GM18868 (cell line): ENCODE data around the gene MYRF.

Experiments used
- ATAC-seq: cut with Tn5 transposase; IDR thresholded peaks from one replicate; pipeline ENCODE4 v1.9.1; 2021; ENCODE audit warnings: mild to moderate bottlenecking, moderate library complexity; ENCODE audit not compliant: unreplicated experiment

The MYRF gene

DNA sequence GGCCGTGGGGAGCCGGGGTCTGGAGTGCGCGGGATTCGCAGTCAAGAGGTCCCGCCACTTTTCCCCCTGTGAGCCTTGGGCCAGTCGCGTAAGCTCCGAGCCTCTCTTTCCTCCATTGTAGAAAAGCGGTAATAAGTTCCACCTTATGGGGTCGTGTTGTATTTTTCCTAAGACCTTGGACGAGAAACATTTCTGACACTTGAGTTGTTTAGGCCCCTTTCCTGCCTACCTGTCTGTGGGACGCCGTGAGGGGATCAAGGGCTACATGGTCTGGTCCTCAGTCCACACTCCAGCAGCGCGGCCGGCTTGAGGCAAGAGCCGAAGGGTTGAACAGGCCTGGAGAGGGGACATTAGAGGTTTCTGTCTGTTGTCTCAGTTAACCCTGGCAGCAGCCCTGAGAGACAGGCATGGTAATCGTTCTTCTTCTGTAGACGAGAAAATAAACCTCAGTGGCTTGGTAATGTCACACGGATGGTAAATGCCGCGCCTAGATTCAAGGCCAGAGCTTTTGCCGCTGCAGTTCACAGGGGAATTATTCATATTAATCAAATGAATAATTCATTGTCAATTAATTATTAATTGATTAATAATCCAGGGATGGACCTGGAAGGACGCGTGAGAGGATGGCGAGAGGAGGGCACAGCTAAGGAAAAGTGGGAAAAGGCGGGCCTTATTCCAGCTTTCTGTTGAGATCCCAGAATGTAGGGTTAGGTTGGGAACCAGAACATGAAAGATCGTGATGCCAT, 40.8 kb downstream of the MYRF start:
- ATAC-seq: no peak

- ATAC-seq: no peak
Observed at GRCh38 chr11:61793829-61794204, 41.4 kb downstream of the MYRF start.

DNA sequence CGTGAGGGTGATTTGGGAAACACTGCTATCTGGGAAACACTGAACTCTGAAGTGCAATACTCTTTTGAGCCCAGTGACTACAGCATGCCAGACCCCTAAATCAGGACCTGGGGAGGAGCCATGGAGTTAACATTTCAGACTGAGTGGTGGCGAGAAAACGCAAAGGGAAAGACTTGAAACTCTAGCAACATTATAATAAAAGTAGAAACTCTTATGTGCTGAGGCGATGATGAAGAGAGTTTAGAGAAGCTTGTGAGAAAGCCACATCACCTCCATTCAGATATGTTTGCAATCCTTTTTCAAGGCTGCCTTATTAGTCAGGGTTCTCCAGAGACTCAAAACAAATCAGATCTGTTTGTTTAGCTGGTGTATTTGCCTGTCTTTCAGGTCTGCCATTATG, 42.1 kb downstream of the MYRF start:
- ATAC-seq: no peak

GRCh38 chr11:61795459-61795858, 43.0 kb downstream of the MYRF start:
- ATAC-seq: no peak

DNA sequence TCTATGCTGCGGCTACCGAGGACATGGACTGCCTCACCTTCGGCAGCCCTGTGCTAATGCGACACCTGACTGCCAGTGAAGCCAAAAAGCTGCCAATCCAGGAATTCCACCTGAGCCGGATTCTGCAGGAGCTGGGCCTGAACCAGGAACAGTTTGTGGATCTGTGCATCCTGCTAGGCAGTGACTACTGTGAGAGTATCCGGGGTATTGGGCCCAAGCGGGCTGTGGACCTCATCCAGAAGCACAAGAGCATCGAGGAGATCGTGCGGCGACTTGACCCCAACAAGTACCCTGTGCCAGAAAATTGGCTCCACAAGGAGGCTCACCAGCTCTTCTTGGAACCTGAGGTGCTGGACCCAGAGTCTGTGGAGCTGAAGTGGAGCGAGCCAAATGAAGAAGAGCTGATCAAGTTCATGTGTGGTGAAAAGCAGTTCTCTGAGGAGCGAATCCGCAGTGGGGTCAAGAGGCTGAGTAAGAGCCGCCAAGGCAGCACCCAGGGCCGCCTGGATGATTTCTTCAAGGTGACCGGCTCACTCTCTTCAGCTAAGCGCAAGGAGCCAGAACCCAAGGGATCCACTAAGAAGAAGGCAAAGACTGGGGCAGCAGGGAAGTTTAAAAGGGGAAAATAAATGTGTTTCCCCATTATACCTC, 43.6 kb downstream of the MYRF start:
- no peak for ATAC-seq

DNA sequence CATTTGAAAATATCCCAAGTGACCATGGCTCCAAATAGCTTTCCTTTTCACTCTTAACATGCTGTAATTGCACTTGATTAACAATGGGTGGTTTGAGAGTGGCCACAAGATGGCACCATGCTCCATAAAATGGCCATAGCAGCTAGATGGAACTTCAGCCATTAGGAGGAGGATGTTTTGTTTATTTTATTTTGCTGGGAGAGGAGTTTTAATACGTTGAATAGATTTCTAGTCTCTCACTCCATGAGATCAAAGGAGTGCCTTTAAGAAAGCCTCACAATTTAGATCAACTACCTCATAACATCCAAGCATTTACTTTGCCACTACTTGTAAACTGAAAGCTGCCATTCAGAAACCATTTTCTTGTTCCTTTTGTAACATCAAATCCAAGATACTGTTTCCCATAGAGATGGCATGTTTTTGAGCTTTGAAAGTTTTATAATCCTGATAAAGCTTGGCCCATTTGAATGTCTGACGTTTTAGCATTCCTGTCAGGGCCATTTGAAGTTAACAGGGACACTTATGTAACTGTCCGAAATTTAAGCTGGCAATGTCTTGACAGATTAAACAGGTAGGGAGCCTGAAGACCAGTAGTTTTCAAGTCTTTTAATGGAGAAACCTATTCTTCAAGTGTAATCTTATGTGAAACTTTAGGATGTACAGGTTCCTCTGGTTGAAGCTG, 45.0 kb downstream of the MYRF start:
- ATAC-seq: no peak

DNA sequence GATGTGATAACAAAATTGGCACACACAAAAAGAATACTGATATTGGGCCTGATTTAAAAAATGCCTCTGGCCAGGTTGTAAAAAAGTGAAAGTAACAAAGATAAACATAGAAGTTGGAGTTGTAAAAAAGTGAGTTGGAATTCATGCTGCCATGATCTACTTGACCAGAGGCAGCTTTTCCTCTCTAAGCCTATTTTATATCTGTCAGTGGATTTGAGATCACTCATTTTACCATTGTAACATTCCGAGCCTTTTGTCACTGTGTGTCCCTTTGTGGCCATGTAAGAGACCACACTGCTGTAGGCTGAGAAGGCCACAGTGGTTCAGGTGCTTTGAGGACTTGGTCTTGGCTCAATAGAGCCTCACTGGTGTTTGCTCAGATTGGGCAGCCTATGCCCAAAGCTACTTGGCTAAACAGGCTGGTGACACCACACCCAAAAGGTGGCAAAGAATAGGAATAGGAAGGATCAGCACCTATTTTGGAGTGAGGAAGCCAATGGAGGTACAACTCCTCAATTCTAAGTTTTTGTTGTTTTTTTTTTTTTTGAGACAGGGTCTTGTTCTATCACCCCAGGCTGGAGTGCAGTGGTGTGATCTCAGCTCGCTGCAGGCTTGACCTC, 47.3 kb downstream of the MYRF start:
- no peak for ATAC-seq

DNA sequence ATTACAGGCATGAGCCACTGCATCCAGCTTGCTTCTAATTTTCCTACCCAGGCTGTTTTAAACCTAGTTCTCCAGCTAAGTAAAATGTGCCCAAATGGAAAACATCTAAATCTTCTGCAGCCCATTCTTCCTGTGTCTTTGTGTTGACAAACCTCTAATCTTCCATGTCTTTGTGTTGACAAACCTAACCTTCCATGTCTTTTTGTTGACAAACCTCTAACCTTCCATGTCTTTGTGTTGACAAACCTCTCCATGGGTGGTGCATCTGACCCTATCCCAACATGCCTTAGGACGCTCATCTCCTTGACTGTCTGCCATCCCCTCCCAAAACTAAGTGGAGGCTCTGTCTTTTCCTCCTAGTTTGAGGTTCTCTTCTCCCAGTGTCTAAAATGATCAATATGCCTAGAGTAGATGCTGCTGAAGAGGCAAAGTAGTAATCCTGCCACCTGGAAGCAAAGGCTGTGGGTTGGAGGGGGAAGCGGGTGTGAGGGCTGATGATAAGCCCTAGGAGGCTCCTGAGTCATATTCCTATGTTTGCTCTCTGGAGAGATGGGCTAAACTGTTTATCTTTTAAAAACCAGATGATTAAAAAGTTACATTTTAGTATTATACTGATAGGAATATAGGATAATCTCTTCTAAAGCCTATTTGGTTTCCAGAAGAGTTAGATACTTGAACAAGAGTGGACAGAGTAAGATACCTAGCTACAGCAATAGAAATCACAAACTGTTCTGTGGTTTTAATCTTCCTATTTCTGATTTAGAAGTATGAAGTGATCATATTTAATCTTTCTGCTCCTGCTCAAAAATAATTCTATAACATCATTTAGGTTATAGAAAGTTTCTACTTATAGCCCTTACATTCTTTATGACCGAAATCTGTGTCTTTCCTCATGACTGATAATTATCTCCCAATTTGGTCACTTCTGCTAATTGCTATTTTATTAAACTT, 48.2 kb downstream of the MYRF start:
- no peak for ATAC-seq

- ATAC-seq: no peak
Observed at GRCh38 chr11:61802605-61803004, 50.2 kb downstream of the MYRF start.

- ATAC-seq: no peak
Observed at GRCh38 chr11:61803889-61804647, 51.6 kb downstream of the MYRF start.

GRCh38 chr11:61805146-61805545, 52.7 kb downstream of the MYRF start:
- no peak for ATAC-seq

DNA sequence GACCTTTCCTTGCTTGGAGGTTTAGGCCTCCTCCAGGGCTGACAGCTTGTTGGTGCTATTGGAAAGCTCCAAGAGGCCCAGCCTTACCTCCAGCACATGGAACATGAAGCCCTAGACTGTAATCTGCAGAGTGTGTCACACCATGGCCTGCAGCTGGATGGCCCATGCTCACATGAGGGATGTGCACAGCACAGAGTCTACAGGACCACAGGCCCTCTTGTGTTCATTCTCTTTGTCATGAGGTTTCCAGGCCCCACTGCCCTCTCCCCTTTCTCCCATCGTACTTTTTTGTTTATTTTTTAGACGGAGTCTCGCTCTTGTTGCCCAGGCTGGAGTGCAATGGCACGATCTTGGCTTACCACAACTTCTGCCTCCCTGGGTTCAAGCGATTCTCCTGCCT, 54.3 kb downstream of the MYRF start:
- ATAC-seq: no peak

GRCh38 chr11:61810671-61811175, 58.3 kb downstream of the MYRF start:
- ATAC-seq: no peak

DNA sequence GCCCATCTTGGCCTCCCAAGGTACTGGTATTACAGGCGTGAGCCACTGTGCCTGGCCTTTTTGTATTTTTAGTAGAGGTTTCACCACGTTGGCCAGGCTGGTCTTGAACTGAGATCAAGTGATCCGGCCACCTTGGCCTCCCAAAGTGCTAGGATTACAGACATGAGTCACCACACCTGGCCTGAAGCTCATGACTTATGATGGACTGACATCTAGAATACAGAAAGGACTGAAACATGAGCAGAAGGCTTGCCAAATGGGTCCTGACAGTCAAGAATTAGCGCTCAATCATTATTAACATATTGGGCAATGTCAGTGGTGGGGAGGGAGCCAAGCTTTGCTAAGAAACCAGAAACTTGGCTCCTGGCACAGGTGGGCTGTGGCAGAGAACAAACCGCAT, 59.4 kb downstream of the MYRF start:
- ATAC-seq: no peak

DNA sequence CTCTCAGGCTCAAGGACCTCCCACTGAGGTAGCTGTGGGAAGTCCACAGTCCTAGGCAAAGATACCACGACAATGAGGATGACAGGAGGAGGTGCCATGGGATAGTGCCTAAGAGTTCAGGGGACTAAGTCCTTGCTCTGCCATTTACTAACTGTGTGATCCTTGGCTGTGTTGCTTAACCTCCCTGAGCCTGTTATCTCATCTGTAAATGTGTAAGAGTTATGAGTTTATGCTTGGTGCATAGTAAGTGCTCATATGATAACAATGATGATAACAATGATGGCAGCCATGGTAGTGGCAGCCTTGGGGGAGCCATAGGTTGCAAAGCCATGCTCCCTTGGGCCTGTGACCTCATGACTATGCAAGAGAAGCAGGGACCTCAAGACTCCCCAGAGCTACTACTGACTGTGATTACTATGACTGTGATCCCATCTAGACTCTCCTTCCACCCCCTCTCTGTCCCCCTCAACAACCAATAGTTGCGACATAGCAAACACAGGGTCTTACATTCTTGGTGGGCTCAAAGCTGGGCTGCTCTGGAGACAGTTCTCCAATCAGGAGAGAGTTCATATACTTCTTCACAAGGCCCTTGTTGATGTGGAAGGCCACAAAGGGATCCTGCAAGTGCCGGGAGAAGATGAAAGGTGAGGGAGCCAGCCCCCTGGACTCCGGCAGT, 60.4 kb downstream of the MYRF start:
- no peak for ATAC-seq

- no peak for ATAC-seq
Observed at GRCh38 chr11:61814247-61814957, 62.0 kb downstream of the MYRF start.

GRCh38 chr11:61814958-61815789, 62.7 kb downstream of the MYRF start:
- ATAC-seq: peak; percentile 44
